Measurements from ENCODE around the gene SPRED2.

Gene SPRED2

GRCh38 chr2:65432227-65433190, at the start of gene SPRED2:
Gene SPRED2, minus strand, starts transcription at chr2:65432599. Its CDS starts 612 bp downstream, at chr2:65431987.
- peak; percentile 94 for DNase-seq

- DNase-seq, result no peak
Measured at GRCh38 chr2:65481961-65482360, 49.6 kb upstream of the SPRED2 start.

- DNase-seq, result no peak
Measured at GRCh38 chr2:65479524-65479923, 47.1 kb upstream of the SPRED2 start.

- DNase-seq, result no peak
Measured at GRCh38 chr2:65478498-65479135, 46.2 kb upstream of the SPRED2 start.

GRCh38 chr2:65477590-65477989, 45.2 kb upstream of the SPRED2 start:
- no peak for DNase-seq

- no peak for DNase-seq
Measured at GRCh38 chr2:65476778-65477177, 44.4 kb upstream of the SPRED2 start.

GRCh38 chr2:65475000-65475399, 42.6 kb upstream of the SPRED2 start:
- DNase-seq, result no peak

- no peak for DNase-seq
Measured at GRCh38 chr2:65473045-65473444, 40.6 kb upstream of the SPRED2 start.

GRCh38 chr2:65471409-65471808, 39.0 kb upstream of the SPRED2 start:
- DNase-seq, result no peak

- DNase-seq, result no peak
Measured at GRCh38 chr2:65466551-65466950, 34.2 kb upstream of the SPRED2 start.

GRCh38 chr2:65465857-65466256, 33.5 kb upstream of the SPRED2 start:
- DNase-seq, result no peak

GRCh38 chr2:65465124-65465523, 32.7 kb upstream of the SPRED2 start:
- no peak for DNase-seq

- DNase-seq, result no peak
Measured at GRCh38 chr2:65464604-65465003, 32.2 kb upstream of the SPRED2 start.

- DNase-seq, result no peak
Measured at GRCh38 chr2:65458999-65459398, 26.6 kb upstream of the SPRED2 start.

- no peak for DNase-seq
Measured at GRCh38 chr2:65456886-65457285, 24.5 kb upstream of the SPRED2 start.

GRCh38 chr2:65456064-65456463, 23.7 kb upstream of the SPRED2 start:
- DNase-seq, result no peak

- no peak for DNase-seq
Measured at GRCh38 chr2:65453916-65454315, 21.5 kb upstream of the SPRED2 start.

- DNase-seq, result no peak
Measured at GRCh38 chr2:65452150-65452895, 19.9 kb upstream of the SPRED2 start.

GRCh38 chr2:65450810-65451209, 18.4 kb upstream of the SPRED2 start:
- DNase-seq, result no peak

- DNase-seq, result no peak
Measured at GRCh38 chr2:65450393-65450792, 18.0 kb upstream of the SPRED2 start.

- no peak for DNase-seq
Measured at GRCh38 chr2:65443509-65444186, 11.2 kb upstream of the SPRED2 start.

- DNase-seq, result no peak
Measured at GRCh38 chr2:65442420-65443020, 10.1 kb upstream of the SPRED2 start.

All from GF-D8 (cell line).